PC-9 (cell line): ENCODE data around the gene SEMA7A.

Experiments
- CTCF ChIP-seq: fragments of 200-600 bp; sonication (generic); conservative IDR thresholded peaks from 2 replicates; pipeline ENCODE4 v1.6.1; 2017; ENCODE audit warnings: mixed run types, antibody characterized with exemption, mild to moderate bottlenecking, moderate library complexity
- EZH2 ChIP-seq: fragments of 200-600 bp; sonication (generic); IDR thresholded peaks from 2 replicates; pipeline ENCODE4 v1.8.0; 2017; ENCODE audit warnings: antibody characterized with exemption, low read depth

GRCh38 chr15:74403588-74403919, 30.2 kb downstream of the SEMA7A start:
- no peak for TF ChIP-seq CTCF
- TF ChIP-seq EZH2: no peak
